ENCODE data around the gene SPO11.

- TF ChIP-seq FOXM1 (IDR thresholded peaks at IDR 0.05; ENCODE audit: borderline replicate concordance, low read depth) (no peak), EP300 (IDR thresholded peaks at IDR 0.05; ENCODE audit: borderline replicate concordance) (no peak), RAD21 (IDR thresholded peaks at IDR 0.05; ENCODE audit: low read depth) (no peak), MAX (IDR thresholded peaks at IDR 0.05) (no peak), EGR1 (IDR thresholded peaks at IDR 0.05) (no peak), YY1 (IDR thresholded peaks at IDR 0.05; ENCODE audit: low read depth) (no peak), TAF1 (IDR thresholded peaks at IDR 0.05; ENCODE audit: low read depth) (no peak), USF1 (IDR thresholded peaks at IDR 0.05) (no peak)
Measured at GRCh38 chr20:57306747-57307146, 22.9 kb upstream of the SPO11 start.

All from Ishikawa (cell line).